Fibroblast of lung (primary cell): ENCODE results near the gene RNF180. TPM values are rescaled to one million over a fixed set of nuclear protein-coding genes. Genes with fewer than 3 reads are reported as not detected.
A peak's percentile ranks its signal among the peaks of the same experiment; 100 is the strongest.
"Not testable (repeated sequence)": the region's sequence is repeated elsewhere in the genome, so short reads cannot be mapped to it uniquely, and the experiment has no call there.

ENCODE experiments used
- DNase-seq, 2 donors: peaks; one replicate each; pipeline versions ENCODE4 v3.0.0 to v3.0.0-alpha.2; 2010; ENCODE audit warnings: low read depth in 2 of 2
- H2AFZ ChIP-seq: 2 replicates; pipeline ENCODE4 v1.5.1; 2012; ENCODE audit warnings: low read length, control low read depth, inconsistent platforms
- H3K27ac ChIP-seq: 2 replicates; pipeline ENCODE4 v1.5.1; 2011; ENCODE audit warnings: low read length, control low read depth; ENCODE audit not compliant: insufficient read depth
- H3K27me3 ChIP-seq: 2 replicates; pipeline ENCODE4 v1.5.1; 2011; ENCODE audit warnings: mild to moderate bottlenecking, low read length; ENCODE audit not compliant: control insufficient read depth, insufficient read depth
- H3K36me3 ChIP-seq: 2 replicates; pipeline ENCODE4 v1.5.1; 2011; ENCODE audit warnings: low read length; ENCODE audit not compliant: control insufficient read depth, insufficient read depth
- H3K4me1 ChIP-seq: 2 replicates; pipeline ENCODE4 v1.5.1; 2011; ENCODE audit warnings: low read length; ENCODE audit not compliant: control insufficient read depth, insufficient read depth; ENCODE audit errors: extremely low read depth
- H3K4me2 ChIP-seq: 2 replicates; pipeline ENCODE4 v1.5.1; 2011; ENCODE audit warnings: low read length, control low read depth; ENCODE audit not compliant: insufficient read depth; ENCODE audit errors: extremely low read depth
- H3K4me3 ChIP-seq, 4 experiments: fragments of 200-600 bp in 1 of 4; sonication (generic) in 1 of 4; replicated peaks in 1 of 4; 2 replicates each; pipeline ENCODE4 v1.5.1; 2011 to 2016; ENCODE audit warnings: low read length in 4 of 4, low read depth in 3 of 4, mild to moderate bottlenecking in 3 of 4, control low read depth in 2 of 4, inconsistent platforms in 1 of 4, mixed read lengths in 1 of 4; ENCODE audit not compliant: insufficient read depth in 1 of 4; ENCODE audit errors: control extremely low read depth in 1 of 4
- H3K79me2 ChIP-seq: 2 replicates; pipeline ENCODE4 v1.5.1; 2012; ENCODE audit warnings: mild to moderate bottlenecking, low read length, inconsistent platforms; ENCODE audit not compliant: control insufficient read depth, insufficient read depth
- H3K9ac ChIP-seq: 2 replicates; pipeline ENCODE4 v1.5.1; 2011; ENCODE audit warnings: mild to moderate bottlenecking, low read length, control low read depth; ENCODE audit not compliant: insufficient read depth
- H3K9me3 ChIP-seq: 2 replicates; pipeline ENCODE4 v1.5.1; 2012; ENCODE audit warnings: low read depth, low read length; ENCODE audit not compliant: control insufficient read depth, insufficient read depth
- H4K20me1 ChIP-seq: 2 replicates; pipeline ENCODE4 v1.5.1; 2011; ENCODE audit warnings: low read length; ENCODE audit not compliant: control insufficient read depth, insufficient read depth; ENCODE audit errors: extremely low read depth
- EZH2 ChIP-seq: IDR thresholded peaks from 2 replicates; pipeline ENCODE4 v1.5.1; 2012; ENCODE audit warnings: low read length, control low read depth, mild to moderate bottlenecking; ENCODE audit errors: missing control alignments
- polyA plus RNA-seq, 2 donors: library from polyadenylated mRNA; depleted of rRNA in 1 of 2; stranded (reverse) in 1 of 2; unstranded in 1 of 2; fragments of >200 nt; gene quantifications; 2 replicates each; pipeline ENCODE4 v1.2.1, GENCODE V29; 2011 to 2012; ENCODE audit warnings: missing spikeins in 1 of 2
- total RNA-seq: library from RNA; depleted of rRNA; stranded (reverse); fragments of >200 nt; gene quantifications from 2 replicates; pipeline ENCODE4 v1.2.1, GENCODE V29; 2014
- TF ChIP-seq, protein P1 (sequence below), 2 donors: IDR thresholded peaks in 1 of 2; conservative IDR thresholded peaks in 1 of 2; 1 replicate in 1 of 2; 2 replicates in 1 of 2; pipeline ENCODE4 v1.5.1; 2011 to 2012; ENCODE audit warnings: low read length in 2 of 2, control low read depth in 1 of 2, inconsistent platforms in 1 of 2, low read depth in 1 of 2, mild to moderate bottlenecking in 1 of 2

Gene RNF180
- total and polyA plus RNA-seq, 2 donors (not counting 1 experiment from before 2014, with no cell fraction given) = 2.3 to 2.6 TPM

DNA sequence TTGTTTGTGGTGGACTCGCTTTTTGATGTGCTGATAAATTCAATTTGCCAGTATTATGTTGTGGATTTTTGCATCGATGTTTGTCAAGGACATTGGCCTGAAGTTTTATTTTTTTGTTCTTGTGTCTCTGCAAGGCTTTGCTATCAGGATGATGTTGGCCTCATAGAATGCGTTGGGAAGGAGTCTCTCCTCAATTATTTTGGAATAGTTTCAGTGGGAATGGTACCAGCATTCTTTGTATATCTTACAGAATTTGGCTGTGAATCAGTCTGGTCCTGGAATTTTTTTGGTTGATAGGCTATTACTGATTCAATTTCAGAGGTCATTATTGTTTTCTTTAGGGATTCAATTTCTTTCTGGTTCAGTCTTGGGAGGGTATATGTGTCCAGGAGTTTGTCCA lies 198.8 kb downstream of the RNF180 start:
- H3K9ac ChIP-seq = no peak overlapping the region
- H3K4me1 ChIP-seq = no peaks in the 10 kb centered on the region
- no peaks in the 10 kb centered on the region for H3K36me3 ChIP-seq
- H3K79me2 ChIP-seq = no peaks in the 10 kb centered on the region
- H2AFZ ChIP-seq = no peak overlapping the region
- no peaks in the 10 kb centered on the region for H3K9me3 ChIP-seq
- no peak overlapping the region for H3K4me3 ChIP-seq
- H3K27ac ChIP-seq = no peak overlapping the region
- H3K4me2 ChIP-seq = no peak overlapping the region
- H4K20me1 ChIP-seq = no peaks in the 10 kb centered on the region
- peak in 1 of 2 donors; percentile 62 for DNase-seq
- H3K27me3 ChIP-seq = no peaks in the 10 kb centered on the region
- no peak for TF ChIP-seq EZH2
- TF ChIP-seq, protein P1, sequence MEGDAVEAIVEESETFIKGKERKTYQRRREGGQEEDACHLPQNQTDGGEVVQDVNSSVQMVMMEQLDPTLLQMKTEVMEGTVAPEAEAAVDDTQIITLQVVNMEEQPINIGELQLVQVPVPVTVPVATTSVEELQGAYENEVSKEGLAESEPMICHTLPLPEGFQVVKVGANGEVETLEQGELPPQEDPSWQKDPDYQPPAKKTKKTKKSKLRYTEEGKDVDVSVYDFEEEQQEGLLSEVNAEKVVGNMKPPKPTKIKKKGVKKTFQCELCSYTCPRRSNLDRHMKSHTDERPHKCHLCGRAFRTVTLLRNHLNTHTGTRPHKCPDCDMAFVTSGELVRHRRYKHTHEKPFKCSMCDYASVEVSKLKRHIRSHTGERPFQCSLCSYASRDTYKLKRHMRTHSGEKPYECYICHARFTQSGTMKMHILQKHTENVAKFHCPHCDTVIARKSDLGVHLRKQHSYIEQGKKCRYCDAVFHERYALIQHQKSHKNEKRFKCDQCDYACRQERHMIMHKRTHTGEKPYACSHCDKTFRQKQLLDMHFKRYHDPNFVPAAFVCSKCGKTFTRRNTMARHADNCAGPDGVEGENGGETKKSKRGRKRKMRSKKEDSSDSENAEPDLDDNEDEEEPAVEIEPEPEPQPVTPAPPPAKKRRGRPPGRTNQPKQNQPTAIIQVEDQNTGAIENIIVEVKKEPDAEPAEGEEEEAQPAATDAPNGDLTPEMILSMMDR (conservative IDR thresholded peaks at IDR 0.05 in 1 of 2, IDR thresholded peaks at IDR 0.05 in 1 of 2; ENCODE audit: low read depth in 1 of 2, low read length in 2 of 2) = no peak

DNA sequence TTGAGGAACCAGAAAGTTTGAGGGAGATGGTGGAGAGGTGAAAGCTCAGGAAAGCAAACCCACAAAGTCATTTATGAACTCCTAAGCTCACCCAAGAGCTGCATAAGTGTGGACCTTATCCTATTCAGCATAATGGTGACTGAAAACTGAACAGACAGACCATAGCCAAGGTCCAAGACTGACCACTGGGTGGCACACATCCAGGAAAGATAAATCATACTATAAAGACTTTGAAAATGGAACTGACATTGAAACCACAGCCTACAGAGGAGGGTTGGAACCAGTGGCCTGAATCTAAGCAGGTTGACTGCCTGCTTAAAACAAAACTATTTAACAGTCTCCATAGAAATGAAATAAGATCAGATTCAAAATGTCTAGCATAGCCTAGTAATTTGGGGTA lies 219.1 kb downstream of the RNF180 start:
- Histone ChIP-seq H3K27me3 (no peaks in the 10 kb centered on the region), H3K36me3 (no peaks in the 10 kb centered on the region), H3K4me3 (no peak overlapping the region), H3K79me2 (no peaks in the 10 kb centered on the region), H3K9me3 (no peaks in the 10 kb centered on the region), H3K9ac (no peak overlapping the region), H3K4me2 (no peak overlapping the region), H3K27ac (no peak overlapping the region), H3K4me1 (no peaks in the 10 kb centered on the region), H4K20me1 (no peaks in the 10 kb centered on the region), H2AFZ (no peak overlapping the region)
- TF ChIP-seq, protein P1 (conservative IDR thresholded peaks at IDR 0.05 in 1 of 2, IDR thresholded peaks at IDR 0.05 in 1 of 2; ENCODE audit: low read depth in 1 of 2, low read length in 2 of 2) = no peak
- no peak for TF ChIP-seq EZH2
- peak; percentile 1 to 33 for DNase-seq

DNA sequence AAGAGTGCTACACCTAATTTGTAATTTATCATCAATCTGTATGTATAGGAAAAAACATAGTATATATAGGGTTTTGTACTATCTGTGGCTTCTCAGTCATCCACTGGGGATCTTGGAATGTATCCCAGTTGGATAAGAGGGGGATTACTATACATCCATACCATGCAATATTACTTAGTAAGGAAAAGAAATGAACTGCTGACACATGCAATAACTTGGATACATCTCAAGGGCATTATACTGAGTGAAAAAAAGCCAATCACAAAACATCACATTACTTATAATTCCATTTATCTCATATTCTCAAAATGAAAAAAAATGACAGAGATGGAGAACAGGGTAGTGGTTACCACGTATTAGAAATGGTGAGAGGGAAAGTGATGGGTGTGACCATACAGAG lies 231.9 kb downstream of the RNF180 start:
- no peak for DNase-seq
- no peak overlapping the region for H3K4me3 ChIP-seq
- no peaks in the 10 kb centered on the region for H3K36me3 ChIP-seq
- no peaks in the 10 kb centered on the region for H3K9me3 ChIP-seq
- no peak overlapping the region for H3K27ac ChIP-seq
- no peak overlapping the region for H3K9ac ChIP-seq
- no peaks in the 10 kb centered on the region for H3K79me2 ChIP-seq
- H2AFZ ChIP-seq = no peak overlapping the region
- H3K27me3 ChIP-seq = no peaks in the 10 kb centered on the region
- no peaks in the 10 kb centered on the region for H4K20me1 ChIP-seq
- H3K4me2 ChIP-seq = no peak overlapping the region
- H3K4me1 ChIP-seq = no peaks in the 10 kb centered on the region
- TF ChIP-seq EZH2 = no peak
- TF ChIP-seq, protein P1 (conservative IDR thresholded peaks at IDR 0.05 in 1 of 2, IDR thresholded peaks at IDR 0.05 in 1 of 2; ENCODE audit: low read depth in 1 of 2, low read length in 2 of 2) = no peak

DNA sequence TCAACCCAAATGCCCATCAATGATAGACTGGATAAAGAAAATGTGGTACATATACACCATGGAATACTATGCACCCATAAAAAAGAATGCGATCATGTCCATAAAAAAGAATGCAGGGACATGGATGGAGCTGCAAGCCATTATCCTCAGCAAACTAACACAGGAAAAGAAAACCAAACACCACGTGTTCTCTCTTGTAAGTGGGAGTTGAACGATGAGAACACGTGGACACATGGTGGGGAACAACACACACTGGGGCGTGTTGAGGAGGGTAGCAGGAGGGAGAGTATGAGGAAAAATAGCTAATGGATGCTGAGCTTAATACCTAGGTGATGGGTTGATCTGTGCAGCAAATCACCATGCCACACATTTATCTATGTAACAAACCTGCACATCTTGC lies 233.1 kb downstream of the RNF180 start:
- DNase-seq, H4K20me1 ChIP-seq, H3K27me3 ChIP-seq, H3K9me3 ChIP-seq, H2AFZ ChIP-seq, H3K36me3 ChIP-seq, H3K9ac ChIP-seq, H3K79me2 ChIP-seq, H3K27ac ChIP-seq, H3K4me2 ChIP-seq, H3K4me3 ChIP-seq, H3K4me1 ChIP-seq: not testable (repeated sequence)

DNA sequence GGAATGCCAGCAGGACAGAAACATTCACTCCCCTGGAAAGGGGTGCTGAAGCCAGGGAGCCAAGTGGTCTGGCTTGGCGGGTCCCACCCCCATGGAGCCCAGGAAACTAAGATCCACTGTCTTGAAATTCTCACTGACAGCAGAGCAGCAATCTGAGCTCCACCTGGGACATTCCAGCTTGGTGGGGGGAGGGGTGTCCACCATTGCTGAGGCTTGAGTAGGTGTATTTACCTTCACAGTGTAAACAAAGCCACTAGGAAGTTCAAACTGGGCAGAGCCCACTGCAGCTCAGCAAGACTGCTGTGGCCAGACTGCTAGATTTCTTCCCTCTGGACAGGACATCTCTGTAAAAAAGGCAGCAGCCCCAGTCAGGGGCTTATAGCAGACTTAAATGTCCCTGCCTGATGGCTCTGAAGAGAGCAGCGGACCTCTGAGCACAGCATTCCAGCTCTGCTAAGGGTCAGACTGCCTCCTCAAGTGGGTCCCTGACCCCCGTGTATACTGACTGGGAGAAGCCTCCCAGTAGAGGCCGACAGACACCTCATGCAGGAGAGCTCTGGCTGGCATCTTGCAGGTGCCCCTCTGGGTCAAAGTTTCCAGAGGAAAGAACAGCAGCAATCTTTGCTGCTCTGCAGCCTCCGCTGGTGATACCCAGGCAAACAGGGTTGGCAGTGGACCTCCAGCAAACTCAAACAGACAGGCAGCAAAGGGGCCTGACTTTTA lies 241.6 kb downstream of the RNF180 start:
- H3K9ac ChIP-seq, H3K4me3 ChIP-seq, H4K20me1 ChIP-seq, H3K4me2 ChIP-seq, H3K4me1 ChIP-seq, H3K9me3 ChIP-seq, H3K27me3 ChIP-seq, H2AFZ ChIP-seq, H3K79me2 ChIP-seq, DNase-seq, H3K27ac ChIP-seq, H3K36me3 ChIP-seq: not testable (repeated sequence)
